Limb (tissue), 2 donors: ENCODE data around the gene RHOT1.
"Not testable (repeated sequence)": the region's sequence is repeated elsewhere in the genome, so short reads cannot be mapped to it uniquely, and the experiment has no call there.

Experiments used
- DNase-seq, 2 donors: peaks; one replicate each; pipeline ENCODE4 v3.0.0-alpha.2; 2016; ENCODE audit errors: extremely low spot score in 2 of 2

RHOT1 gene

GRCh38 chr17:32123782-32124181, 18.5 kb upstream of the RHOT1 start:
- no peak for DNase-seq

DNA sequence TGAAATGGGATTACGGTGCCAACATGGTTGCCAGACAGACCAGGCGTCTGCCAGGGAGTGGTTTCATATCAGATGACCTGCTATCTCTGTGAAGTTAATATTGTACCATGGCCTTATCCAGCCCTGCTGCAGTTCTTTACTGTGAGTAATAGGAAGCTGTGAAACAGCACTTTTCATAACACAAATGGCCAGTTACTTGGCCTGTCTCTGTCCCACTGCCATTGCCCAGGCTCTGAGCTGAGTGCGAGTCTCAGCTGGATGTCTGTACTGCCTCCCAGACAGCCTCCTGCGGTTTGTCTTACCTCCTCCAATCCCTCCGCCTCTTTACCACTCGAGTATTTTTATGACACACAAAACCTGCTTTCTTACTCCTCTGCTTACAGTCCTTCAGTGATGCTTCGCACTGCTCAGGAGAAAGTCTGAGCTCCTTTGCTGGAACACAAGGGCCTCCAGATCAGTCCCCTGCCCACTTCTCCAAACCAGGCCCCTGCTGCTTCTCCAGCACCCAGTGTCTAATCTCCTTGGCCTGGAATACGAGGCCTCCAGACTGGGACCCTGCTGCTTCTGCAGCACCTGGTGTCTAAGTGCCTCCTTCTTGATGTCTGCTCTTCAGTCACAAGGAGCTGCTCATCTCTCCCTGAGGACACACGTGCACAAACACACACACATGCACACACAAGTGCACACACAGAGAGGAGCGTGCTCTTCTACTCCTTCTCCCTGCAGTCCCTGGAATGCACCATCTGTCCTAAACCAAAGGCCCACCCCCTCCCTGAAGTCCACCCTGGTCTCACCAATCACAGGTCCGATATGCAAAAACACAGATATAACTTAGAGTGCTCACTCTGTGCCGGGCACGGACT, 17.1 kb upstream of the RHOT1 start:
- DNase-seq: no peak

DNA sequence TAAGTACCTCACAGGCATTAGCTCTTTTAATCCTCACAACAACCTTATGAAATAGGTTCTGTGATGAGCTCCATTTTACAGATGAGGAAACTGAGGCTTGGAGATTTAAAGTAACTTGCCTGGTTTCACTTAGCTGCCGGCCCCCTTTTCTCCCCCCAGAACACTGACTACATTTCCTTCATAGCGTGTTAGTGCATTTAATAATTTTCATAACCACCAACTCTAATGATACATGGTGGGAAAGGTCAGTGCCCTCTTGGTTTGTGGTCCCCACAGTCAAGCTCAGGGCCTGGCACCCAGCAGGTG, 16.5 kb upstream of the RHOT1 start:
- no peak for DNase-seq

DNA sequence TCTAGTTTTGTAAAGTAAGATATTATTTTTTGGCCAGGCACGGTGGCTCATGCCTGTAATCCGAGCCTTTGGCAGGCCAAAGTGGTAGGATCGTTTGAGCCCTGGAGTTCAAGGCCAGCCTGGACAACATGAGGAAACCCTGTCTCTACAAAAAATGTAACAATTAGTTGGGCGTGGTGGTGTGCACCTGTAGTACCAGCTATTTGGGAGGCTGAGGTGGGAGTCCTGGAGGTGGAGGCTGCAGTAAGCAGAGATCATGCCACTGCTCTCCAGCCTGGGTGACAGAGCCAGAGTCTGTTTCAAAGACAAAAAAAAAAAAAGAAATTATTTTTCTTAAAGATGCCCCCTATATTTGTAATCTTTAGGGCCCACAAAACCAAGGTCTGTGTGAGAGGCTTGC, 16.0 kb upstream of the RHOT1 start:
- DNase-seq: no peak

DNA sequence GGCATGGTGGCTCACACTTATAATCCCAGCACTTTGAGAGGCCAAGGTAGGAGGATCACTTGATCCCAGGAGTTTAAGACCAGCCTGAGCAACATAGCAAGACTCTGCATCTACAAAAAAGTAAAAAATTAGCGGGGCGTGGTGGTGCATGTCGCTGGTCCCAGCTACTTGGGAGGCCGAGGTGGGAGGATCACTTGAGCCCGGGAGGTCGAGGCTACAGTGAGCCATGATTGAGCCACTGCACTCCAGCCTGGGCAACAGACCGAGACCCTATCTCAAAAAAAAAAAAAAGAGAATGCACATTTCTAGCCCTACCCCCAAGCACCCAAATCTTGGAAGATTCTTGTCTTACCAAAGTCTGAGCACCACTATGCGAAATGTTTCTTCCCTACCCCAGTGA, 15.6 kb upstream of the RHOT1 start:
- DNase-seq: no peak

GRCh38 chr17:32127158-32127897, 15.0 kb upstream of the RHOT1 start:
- peak; percentile 80 for DNase-seq

- DNase-seq: not testable (repeated sequence)
These were observed 13.8 kb upstream of the RHOT1 start for GRCh38 chr17:32128470-32128869.

DNA sequence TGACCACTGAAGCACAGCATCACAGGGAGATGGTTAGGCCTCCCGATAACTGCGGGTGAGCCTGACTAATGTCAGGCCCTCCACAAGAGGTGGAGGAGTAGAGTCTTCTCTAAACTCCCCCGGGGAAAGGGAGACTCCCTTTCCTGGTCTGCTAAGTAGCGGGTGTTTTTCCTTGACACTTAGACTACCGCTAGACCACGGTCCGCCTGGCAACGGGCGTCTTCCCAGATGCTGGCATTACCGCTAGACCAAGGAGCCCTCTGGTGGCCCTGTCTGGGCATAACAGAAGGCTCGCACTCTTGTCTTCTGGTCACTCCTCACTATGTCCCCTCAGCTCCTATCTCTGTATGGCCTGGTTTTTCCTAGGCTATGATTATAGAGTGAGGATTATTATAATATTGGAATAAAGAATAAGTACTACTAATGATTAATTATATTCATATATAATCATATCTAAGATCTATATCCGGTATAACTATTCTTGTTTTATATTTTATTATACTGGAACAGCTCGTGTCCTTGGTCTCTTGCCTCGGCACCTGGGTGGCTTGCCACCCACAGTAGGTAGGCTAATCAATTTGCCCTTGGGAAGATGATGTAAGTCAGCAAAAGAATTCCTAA, 6.7 kb upstream of the RHOT1 start:
- DNase-seq: not testable (repeated sequence)

DNA sequence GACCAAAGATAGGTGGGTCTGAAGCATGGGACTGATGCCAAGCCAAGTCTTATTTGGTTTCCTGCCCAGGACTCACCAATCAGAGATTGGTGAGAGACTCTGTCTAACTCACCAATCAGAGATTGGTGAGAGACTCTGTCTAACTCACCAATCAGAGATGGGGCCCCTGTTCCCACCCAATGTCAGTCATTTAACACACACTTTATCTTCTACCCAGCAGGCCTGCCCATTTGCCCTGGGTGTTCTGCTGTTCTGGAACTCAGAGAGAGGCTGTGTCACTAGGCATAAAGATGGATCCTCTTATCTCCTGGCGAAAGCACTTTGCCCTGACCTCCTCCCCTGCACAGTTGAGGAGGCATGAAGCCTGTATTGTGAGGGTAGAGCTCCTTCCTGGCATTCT, 5.4 kb upstream of the RHOT1 start:
- no peak for DNase-seq

DNA sequence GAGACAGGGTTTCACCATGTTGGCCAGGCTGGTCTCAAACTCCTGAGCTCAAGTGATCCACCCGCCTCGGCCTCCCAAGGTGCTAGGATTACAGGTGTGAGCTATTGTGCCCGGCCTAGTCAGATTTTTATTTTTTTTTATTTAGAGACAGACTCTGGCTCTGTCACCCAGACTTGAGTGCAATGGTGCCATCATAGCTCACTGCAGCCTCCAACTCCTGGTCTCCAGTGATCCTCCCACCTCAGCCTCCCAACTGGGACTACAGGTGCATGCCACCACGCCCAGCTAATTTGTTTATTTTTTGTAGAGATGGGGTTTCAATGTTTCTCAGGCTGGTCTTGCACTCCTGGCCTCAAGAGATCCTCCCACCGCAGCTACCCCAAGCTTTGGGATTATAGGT, 2.8 kb upstream of the RHOT1 start:
- DNase-seq: not testable (repeated sequence)

DNA sequence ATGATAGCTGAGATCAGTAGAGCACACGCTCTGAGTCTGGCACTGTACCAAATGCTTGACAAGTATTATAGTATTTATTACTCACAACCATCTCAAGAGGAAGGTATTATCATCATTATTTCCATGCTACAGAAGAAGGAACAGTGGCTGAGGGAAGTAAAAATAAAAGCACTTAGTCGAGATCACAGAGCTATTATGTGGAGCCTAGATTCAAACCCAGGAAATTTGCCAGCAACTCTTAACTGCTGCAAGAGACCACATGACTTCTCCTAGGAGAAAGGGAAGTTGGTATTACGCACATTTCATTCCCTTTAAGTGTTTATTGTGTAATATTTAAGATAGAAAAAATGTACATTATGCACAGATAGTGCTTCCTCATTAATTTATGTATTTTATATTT, 1.0 kb upstream of the RHOT1 start:
- peak in 1 of 2 donors; percentile 64 for DNase-seq

DNA sequence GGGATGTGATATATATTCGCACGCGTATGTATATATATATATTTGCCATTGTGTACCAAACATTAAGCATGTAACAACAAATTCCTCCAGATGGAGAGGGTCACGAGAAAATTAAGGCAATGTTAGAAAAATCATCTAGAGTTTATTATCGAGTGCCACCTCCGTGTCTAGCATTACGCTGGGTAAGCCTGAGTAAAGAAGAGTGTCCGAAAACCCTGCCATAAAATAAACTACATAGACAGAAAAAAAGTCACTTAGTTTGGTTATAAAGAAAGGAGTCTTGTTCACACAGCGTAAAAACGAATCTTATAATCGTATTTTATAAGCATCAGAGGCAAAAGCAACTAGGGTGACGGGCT, 644 bp upstream of the RHOT1 start:
- no peak for DNase-seq

- DNase-seq: peak; percentile 27 to 67
These were observed 690 bp downstream of the RHOT1 start for GRCh38 chr17:32142857-32143526.

GRCh38 chr17:32143527-32143870, 1.2 kb downstream of the RHOT1 start:
- no peak for DNase-seq

DNA sequence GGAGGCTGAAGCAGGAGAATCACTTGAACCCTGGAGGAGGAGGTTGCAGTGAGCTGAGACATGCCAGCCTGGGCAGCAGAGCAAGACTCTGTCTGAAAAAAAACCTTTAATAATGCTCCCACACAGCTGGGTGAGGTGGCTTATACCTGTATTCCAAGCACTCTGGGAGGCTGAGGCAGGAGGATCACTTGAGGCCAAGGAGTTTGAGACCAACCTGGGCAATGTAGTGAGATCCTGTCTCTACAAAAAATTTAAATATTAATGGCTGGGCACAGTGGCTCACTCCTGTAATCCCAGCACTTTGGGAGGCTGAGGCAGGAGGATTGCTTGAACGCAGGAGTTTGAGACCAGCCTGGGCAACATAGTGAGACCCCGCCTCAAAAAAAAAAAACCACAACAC, 2.1 kb downstream of the RHOT1 start:
- not testable (repeated sequence) for DNase-seq

DNA sequence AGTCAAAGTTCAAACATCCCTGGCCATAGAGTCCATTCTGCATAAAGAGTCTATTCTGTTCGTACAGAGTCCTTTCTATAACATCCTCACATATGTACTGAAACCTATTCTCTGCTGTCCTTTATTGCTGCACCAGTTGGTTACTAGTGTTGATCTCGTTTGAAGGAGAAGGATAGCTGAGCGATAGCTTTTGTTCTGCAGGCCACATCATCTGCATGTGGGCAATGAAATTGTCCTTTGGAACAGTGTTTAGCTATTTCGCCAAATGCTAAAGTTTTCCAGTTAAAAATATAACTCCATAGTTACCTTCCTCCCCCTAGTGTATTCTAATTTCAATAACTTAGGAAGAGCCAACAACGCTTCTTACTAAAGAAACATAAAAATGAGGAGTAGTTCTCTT, 6.0 kb downstream of the RHOT1 start:
- DNase-seq: no peak

DNA sequence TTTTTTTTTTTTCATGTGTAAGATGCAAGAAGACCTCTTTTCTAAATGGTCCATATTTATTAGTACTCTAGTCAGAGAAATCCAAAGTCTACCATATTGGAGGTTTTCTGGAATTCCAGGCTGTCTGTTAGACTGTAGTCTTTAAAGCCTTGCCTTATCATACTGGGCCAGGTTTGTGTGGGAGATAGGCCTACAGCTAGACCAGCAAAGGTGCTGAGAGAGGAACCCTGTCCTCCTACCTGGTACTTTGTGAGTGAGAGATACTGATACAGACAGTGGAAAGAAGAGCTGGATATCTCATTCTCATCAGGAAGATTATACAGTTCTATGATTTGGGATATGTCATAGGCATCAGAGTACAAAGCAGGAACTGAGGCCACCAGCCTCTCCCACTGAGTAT, 8.1 kb downstream of the RHOT1 start:
- no peak for DNase-seq

DNA sequence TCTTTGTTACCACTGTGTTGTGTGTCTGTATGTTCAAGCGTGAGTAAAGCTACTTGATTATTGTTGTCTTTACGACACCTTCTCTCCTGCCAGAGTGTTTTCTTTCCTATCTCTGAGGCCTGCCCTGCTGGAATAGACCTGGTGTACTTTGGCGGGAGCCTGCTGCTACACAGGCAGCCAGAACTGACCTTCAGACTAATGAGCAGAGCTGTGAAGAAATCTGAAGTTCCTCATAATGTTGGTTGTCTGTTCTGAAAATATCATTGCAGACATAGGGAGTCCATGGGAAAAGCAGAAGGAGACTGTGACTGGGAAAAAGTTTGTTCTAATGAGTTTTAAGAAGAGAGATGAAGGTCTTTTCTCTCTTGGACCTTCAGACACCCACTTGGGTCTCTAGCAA, 9.8 kb downstream of the RHOT1 start:
- DNase-seq: no peak

GRCh38 chr17:32155896-32156295, 13.6 kb downstream of the RHOT1 start:
- DNase-seq: no peak

DNA sequence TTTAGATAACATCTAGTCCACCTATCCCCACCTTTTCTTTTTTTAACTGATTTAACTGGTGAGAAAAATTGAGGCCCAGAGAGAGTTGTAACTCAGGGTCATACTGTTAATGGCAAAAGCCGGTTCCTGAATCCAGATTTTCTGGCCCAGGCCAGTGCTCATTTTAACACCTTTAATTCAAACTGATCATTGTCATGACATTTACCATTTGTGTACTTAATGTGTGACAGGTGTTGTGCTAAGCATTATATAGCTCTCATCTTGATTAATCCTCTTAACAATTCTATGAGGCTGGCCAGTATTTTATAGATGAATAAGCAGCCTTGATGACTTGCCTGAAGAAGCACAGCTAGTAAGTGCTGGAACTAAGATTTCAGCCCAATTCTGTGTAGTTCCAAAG, 14.4 kb downstream of the RHOT1 start:
- no peak for DNase-seq

- no peak for DNase-seq
These were observed 14.9 kb downstream of the RHOT1 start for GRCh38 chr17:32157225-32157624.

- no peak for DNase-seq
These were observed 16.7 kb downstream of the RHOT1 start for GRCh38 chr17:32158870-32159585.
